Measurements from ENCODE around the gene GDPD4. TPM values are rescaled to one million over a fixed set of nuclear protein-coding genes. Genes with fewer than 3 reads are reported as not detected.

GDPD4 gene
- total and polyA plus RNA-seq, 12 donors: not detected

DNA sequence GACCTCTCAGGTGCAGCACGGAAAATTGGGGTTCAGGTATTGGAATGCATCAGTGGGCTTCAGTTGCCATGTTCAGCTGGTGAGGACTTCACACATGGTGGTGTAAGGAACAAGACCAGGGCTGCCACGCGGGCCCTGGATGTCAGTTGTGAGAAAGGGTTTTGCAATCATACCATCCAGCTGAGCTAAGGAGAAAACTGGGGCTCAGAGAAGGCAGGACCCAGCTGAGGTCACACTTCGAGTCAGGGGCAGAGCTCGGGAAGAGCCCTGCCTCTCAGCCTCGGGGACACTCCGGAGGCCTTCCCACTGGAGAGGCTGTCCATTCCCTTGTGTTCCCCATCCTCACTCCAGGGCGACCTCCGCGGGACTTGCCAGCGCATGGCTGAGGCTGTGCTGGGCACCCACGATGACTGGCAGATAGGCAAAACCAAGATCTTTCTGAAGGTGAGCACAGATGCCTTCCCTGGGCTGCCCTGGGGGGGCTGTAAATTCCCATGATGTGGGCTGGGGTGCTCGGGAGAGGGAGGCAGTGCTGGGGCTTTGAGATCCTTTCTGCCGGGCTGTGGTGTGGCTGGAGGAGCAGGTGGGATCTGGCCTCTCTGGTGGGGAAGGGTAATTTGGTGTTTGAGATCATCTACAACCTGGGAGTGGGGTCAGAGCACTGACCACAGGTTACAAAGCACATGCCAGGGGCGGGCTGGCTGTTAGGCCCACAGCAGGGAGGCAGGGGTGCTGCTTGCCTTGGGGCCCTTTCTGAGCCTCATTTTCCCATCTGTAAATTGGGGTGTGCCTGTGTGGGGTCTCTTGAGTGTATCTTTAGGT is 126.3 kb downstream of the GDPD4 start:
- peak overlapping the region in 3 of 10 donors; percentile 4 to 49 (median 17) for H3K4me3 ChIP-seq
- H3K27me3 ChIP-seq: no peaks in the 10 kb centered on the region
- DNase-seq (no peak), ATAC-seq (peak in 5 of 8 donors; percentile 36 to 54 (median 43))
- peaks cover 0 to 10% (median 0%) of the 10 kb centered on the region in 9 donors for H3K36me3 ChIP-seq
- TF ChIP-seq, protein P1, sequence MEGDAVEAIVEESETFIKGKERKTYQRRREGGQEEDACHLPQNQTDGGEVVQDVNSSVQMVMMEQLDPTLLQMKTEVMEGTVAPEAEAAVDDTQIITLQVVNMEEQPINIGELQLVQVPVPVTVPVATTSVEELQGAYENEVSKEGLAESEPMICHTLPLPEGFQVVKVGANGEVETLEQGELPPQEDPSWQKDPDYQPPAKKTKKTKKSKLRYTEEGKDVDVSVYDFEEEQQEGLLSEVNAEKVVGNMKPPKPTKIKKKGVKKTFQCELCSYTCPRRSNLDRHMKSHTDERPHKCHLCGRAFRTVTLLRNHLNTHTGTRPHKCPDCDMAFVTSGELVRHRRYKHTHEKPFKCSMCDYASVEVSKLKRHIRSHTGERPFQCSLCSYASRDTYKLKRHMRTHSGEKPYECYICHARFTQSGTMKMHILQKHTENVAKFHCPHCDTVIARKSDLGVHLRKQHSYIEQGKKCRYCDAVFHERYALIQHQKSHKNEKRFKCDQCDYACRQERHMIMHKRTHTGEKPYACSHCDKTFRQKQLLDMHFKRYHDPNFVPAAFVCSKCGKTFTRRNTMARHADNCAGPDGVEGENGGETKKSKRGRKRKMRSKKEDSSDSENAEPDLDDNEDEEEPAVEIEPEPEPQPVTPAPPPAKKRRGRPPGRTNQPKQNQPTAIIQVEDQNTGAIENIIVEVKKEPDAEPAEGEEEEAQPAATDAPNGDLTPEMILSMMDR (IDR thresholded peaks at IDR 0.05): no peak
- intact Hi-C loops (cut with DNase I): no loop called here
- WGBS, 2 donors: 81 to 87% methylated on average over 15 of the region's 15 CpGs
- no peaks in the 10 kb centered on the region for H3K9me3 ChIP-seq
- H3K4me1 ChIP-seq: peaks cover 0 to 22% (median 0%) of the 10 kb centered on the region in 9 donors
- H3K27ac ChIP-seq: peak overlapping the region in 3 of 10 donors; percentile 4 to 83 (median 22)

GRCh38 chr11:77174559-77174958 is 126.9 kb downstream of the GDPD4 start:
- peak in 1 of 2 donors; percentile 7 for DNase-seq
- TF ChIP-seq, protein P1 (IDR thresholded peaks at IDR 0.05): no peak
- Histone ChIP-seq H3K9me3 (no peaks in the 10 kb centered on the region), H3K4me3 (no peak overlapping the region), H3K4me1 (peaks cover 0 to 22% (median 0%) of the 10 kb centered on the region in 9 donors), H3K27ac (no peak overlapping the region), H3K27me3 (no peaks in the 10 kb centered on the region), H3K36me3 (peaks cover 0 to 10% (median 0%) of the 10 kb centered on the region in 9 donors)
- intact Hi-C loops (cut with DNase I): no loop called here
- ATAC-seq: no peak
- WGBS, 2 donors: 92 to 94% methylated on average over 16 of the region's 16 CpGs

DNA sequence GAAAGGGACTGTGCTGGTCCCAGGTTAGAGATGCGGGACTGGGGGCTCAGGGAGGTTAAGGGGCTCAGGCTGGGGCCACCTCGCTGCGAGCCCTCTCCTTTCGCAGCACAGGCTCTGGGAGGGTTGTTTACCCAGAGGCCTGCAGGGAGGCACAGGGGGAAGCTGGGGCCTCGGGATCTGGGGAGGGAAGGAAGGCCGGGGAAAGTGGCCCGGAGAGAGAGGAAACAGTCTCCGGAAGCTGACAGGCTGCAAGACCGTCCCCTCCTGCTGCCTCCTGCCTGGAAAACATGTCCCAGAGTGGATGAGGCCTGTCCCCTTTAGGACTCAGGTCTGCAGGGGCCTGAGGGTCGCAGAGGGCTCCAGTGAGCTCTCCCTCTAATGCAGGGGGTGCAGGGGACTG is 128.0 kb downstream of the GDPD4 start:
- peak in 1 of 2 donors; percentile 23 for DNase-seq
- peaks cover 0 to 2% (median 0%) of the 10 kb centered on the region in 9 donors for H3K36me3 ChIP-seq
- H3K27me3 ChIP-seq: no peaks in the 10 kb centered on the region
- H3K9me3 ChIP-seq: no peaks in the 10 kb centered on the region
- intact Hi-C loops (cut with DNase I): no loop called here
- H3K4me1 ChIP-seq: peaks cover 0 to 22% (median 0%) of the 10 kb centered on the region in 9 donors
- H3K4me3 ChIP-seq: no peak overlapping the region
- ATAC-seq: peak in 4 of 8 donors; percentile 10 to 29 (median 17)
- WGBS, 2 donors: 59 to 61% methylated on average over 10 of the region's 10 CpGs
- TF ChIP-seq, protein P1 (IDR thresholded peaks at IDR 0.05): no peak
- H3K27ac ChIP-seq: peak overlapping the region in 1 of 10 donors; percentile 26

DNA sequence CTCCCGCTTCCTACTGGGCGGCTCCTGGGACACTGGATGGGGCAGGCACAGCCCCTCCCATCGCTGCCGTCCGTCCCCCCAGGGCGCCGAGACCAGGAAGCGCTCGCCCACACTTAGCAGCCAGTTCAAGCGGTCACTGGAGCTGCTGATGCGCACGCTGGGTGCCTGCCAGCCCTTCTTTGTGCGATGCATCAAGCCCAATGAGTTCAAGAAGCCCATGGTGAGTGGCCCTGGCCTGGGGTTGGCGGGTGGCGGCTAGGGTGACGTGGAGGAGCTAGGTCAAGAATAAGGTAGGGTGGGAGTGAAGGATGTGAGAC is 128.9 kb downstream of the GDPD4 start:
- H3K27me3 ChIP-seq: no peaks in the 10 kb centered on the region
- WGBS, 2 donors: 63 to 64% methylated on average over 16 of the region's 16 CpGs
- no peaks in the 10 kb centered on the region for H3K9me3 ChIP-seq
- intact Hi-C loops (cut with DNase I): no loop called here
- DNase-seq (no peak), ATAC-seq (peak in 2 of 8 donors; percentile 11 to 24)
- no peak overlapping the region for H3K4me3 ChIP-seq
- TF ChIP-seq, protein P1 (IDR thresholded peaks at IDR 0.05): no peak
- no peak overlapping the region for H3K27ac ChIP-seq
- no peaks in the 10 kb centered on the region for H3K36me3 ChIP-seq
- peaks cover 0 to 22% (median 0%) of the 10 kb centered on the region in 9 donors for H3K4me1 ChIP-seq
